Prostate gland (tissue), 2 donors: ENCODE results near the gene TIMM17B.

ENCODE experiments used
- POLR2A ChIP-seq: fragments of 450-650 bp; IDR thresholded peaks from one replicate; pipeline ENCODE4 v1.6.1; 2016; ENCODE audit warnings: antibody characterized with exemption, mild to moderate bottlenecking
- TF ChIP-seq, protein P1 (sequence below), 4 experiments: fragments of 200-600 bp in 2 of 4; fragments of 450-650 bp in 2 of 4; sonication (generic) in 2 of 4; IDR thresholded peaks; 1 replicate in 3 of 4; 2 replicates in 1 of 4; pipeline ENCODE4 v1.5.1; 2016 to 2019; ENCODE audit warnings: antibody characterized with exemption in 4 of 4, mild to moderate bottlenecking in 2 of 4, moderate library complexity in 2 of 4

DNA sequence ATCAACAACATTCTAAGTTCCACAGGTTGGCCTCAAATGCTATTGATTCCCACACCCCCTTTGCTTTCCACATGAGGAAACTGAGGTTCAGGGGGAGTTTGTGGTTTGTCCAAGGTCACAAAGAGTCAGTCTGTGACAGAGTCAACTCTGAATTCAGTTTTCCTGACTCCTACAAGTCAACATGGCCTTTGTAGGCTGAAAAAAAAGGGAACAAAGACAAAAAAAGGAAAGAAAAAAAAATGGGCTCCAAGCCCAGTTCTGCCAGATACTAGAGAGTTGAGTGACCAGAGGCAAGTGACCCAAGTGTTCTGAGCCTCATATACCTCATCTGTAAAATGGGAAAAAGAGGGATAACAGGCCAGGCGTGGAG is 37.7 kb upstream of the TIMM17B start:
- TF ChIP-seq, protein P1, sequence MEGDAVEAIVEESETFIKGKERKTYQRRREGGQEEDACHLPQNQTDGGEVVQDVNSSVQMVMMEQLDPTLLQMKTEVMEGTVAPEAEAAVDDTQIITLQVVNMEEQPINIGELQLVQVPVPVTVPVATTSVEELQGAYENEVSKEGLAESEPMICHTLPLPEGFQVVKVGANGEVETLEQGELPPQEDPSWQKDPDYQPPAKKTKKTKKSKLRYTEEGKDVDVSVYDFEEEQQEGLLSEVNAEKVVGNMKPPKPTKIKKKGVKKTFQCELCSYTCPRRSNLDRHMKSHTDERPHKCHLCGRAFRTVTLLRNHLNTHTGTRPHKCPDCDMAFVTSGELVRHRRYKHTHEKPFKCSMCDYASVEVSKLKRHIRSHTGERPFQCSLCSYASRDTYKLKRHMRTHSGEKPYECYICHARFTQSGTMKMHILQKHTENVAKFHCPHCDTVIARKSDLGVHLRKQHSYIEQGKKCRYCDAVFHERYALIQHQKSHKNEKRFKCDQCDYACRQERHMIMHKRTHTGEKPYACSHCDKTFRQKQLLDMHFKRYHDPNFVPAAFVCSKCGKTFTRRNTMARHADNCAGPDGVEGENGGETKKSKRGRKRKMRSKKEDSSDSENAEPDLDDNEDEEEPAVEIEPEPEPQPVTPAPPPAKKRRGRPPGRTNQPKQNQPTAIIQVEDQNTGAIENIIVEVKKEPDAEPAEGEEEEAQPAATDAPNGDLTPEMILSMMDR (IDR thresholded peaks at IDR 0.05), result no peak
- no peak for TF ChIP-seq POLR2A
